Large intestine (tissue), 3 donors: Measurements from ENCODE around the gene GYPA. TPM values are rescaled to one million over a fixed set of nuclear protein-coding genes. Genes with fewer than 3 reads are reported as not detected.
"Not testable (repeated sequence)": the region's sequence is repeated elsewhere in the genome, so short reads cannot be mapped to it uniquely, and the experiment has no call there.

Experiments
- DNase-seq, 2 donors: peaks; one replicate each; pipeline versions ENCODE4 v3.0.0 to v3.0.0-alpha.2; 2013
- H3K27ac ChIP-seq: one replicate; pipeline ENCODE4 v1.5.1; 2013; ENCODE audit warnings: low read length
- H3K27me3 ChIP-seq: 2 replicates; pipeline ENCODE4 v1.6.1; 2013; ENCODE audit warnings: low read length; ENCODE audit not compliant: control insufficient read depth, insufficient read depth
- H3K36me3 ChIP-seq: 2 replicates; pipeline ENCODE4 v1.6.1; 2013; ENCODE audit warnings: low read length; ENCODE audit not compliant: control insufficient read depth, insufficient read depth
- H3K4me1 ChIP-seq: one replicate; pipeline ENCODE4 v1.6.1; 2013; ENCODE audit warnings: low read length; ENCODE audit not compliant: control insufficient read depth, insufficient read depth
- H3K4me3 ChIP-seq: one replicate; pipeline ENCODE4 v1.5.1; 2013; ENCODE audit warnings: low read length
- H3K9me3 ChIP-seq: one replicate; pipeline ENCODE4 v1.6.1; 2013; ENCODE audit warnings: mild to moderate bottlenecking, low read depth, low read length, moderate library complexity; ENCODE audit not compliant: control insufficient read depth
- WGBS: methylation state at CpG from one replicate; pipeline ENCODE4 v1.1.5; 2013; ENCODE audit warnings: low lambda C conversion rate; ENCODE audit not compliant: insufficient coverage; 5-methylcytosine and 5-hydroxymethylcytosine counted together
- polyA plus RNA-seq: library from polyadenylated mRNA; unstranded; fragments of 120-200 nt; gene quantifications from one replicate; pipeline ENCODE4 v1.2.1, GENCODE V29; 2013

Gene GYPA
- polyA plus RNA-seq, 1 donor, result 3.5 TPM

DNA sequence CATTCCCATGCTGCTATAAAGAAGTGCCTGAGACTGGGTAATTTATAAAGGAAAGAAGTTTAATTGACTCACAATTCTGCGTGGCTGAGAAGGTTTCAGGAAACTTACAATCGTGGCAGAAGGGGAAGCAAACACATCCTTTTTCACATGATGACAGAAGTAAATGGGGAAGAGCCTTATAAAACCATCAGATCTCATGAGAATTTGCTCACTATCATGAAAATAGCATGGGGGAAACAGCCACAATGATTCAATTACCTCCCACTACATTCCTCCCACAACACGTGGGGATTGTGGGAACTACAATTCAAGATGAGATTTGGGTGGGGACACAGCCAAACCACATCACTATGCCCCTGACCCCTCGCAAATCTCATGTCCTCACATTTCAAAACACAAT, 46.5 kb downstream of the GYPA start:
- not testable (repeated sequence) for H3K27ac ChIP-seq, DNase-seq, H3K4me3 ChIP-seq, H3K9me3 ChIP-seq, H3K4me1 ChIP-seq, H3K27me3 ChIP-seq, H3K36me3 ChIP-seq
- WGBS, result no CpG with 5 or more reads among the region's 4 CpGs

DNA sequence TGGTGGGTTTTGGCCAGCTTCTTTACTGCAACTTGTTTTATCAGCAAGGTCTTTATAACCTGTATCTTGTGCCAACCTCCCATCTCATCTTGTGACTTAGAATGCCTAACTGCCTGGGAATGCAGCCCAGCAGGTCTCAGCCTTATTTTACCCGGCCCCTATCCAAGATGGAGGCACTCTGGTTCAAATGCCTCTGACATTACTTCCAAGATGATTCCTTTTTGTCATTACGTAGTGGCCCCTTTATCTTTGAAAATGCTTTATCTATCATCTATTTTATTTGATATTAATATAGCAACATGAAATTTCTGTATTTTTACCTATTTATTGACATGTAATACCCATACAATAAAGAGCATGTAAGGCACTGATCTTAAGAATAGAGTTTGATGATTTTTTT, 49.3 kb downstream of the GYPA start:
- H3K36me3 ChIP-seq, H3K27ac ChIP-seq, DNase-seq, H3K9me3 ChIP-seq, H3K4me3 ChIP-seq, H3K4me1 ChIP-seq, H3K27me3 ChIP-seq: not testable (repeated sequence)
- no CpG with 5 or more reads among the region's 2 CpGs for WGBS

DNA sequence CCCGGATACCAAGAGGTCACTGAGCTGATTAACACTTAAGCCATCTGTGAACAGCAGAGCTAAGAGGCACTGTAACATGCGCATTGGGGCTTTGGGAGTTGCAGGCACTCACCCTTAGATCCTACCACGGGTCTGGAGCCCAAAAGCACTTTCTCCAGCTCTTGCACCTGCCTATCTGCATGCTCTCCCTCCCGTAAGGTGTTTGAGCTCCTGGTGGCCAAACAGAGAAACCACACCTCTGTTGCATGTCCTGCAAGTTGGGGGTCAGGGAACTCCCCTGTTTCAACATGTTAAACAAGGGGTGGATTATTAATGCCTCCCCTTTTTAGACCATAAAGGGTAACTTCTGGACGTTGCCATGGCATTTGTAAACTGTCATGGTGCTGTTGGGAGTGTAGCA, 49.8 kb downstream of the GYPA start:
- H3K9me3 ChIP-seq, result no peaks in the 10 kb centered on the region
- no peak overlapping the region for H3K27ac ChIP-seq
- no peaks in the 10 kb centered on the region for H3K4me1 ChIP-seq
- no peak for DNase-seq
- WGBS, result no CpG with 5 or more reads among the region's 5 CpGs
- no peak overlapping the region for H3K4me3 ChIP-seq
- no peaks in the 10 kb centered on the region for H3K27me3 ChIP-seq
- H3K36me3 ChIP-seq, result no peaks in the 10 kb centered on the region

DNA sequence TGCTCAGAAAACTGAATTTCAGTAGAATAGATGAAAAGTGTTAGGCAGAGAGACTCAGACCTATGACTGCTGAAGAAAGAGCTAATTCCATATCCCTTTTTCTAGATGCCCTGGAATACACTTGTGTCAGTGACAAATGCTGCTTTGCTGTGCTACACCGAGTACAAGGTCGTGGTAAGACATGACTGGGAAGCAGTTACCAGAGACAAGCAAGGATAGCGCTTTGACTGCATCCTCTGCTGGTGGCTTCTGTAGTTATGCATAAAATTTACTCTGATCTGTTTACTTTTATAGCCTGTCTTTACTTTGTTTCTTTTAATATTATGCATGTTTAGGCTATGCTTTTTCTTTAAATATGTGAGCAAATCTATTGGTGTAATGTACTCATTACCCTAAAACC, 58.5 kb downstream of the GYPA start:
- DNase-seq, H3K4me3 ChIP-seq, H3K36me3 ChIP-seq, H3K9me3 ChIP-seq, H3K27ac ChIP-seq, H3K27me3 ChIP-seq, H3K4me1 ChIP-seq: not testable (repeated sequence)
- no CpG with 5 or more reads among the region's 3 CpGs for WGBS

- not testable (repeated sequence) for H3K9me3 ChIP-seq, DNase-seq, H3K4me3 ChIP-seq, H3K27me3 ChIP-seq, H3K27ac ChIP-seq, H3K36me3 ChIP-seq, H3K4me1 ChIP-seq
- no CpG with 5 or more reads among the region's 4 CpGs for WGBS
Observed at GRCh38 chr4:144080135-144080534, 60.4 kb downstream of the GYPA start.

DNA sequence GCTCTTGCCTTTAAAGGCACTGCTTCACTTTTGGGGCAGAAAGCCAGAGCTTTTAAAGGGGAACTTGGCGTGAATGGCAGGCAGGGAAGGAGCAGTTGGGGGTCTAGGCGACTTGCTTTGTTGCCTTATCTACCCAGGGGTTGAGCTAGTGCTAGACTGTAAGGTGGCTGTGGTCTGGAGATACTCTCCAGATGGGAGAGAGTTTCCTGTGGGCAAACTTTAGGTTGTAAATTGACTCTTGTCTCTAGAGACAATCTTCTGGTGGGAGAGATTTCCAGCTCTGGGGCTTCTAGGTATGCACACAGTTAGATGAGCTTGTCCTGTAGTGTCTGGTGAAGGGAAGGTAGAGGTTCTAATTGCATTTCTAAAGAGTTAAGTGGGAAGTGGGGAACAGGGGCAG, 61.8 kb downstream of the GYPA start:
- H3K27me3 ChIP-seq, H3K9me3 ChIP-seq, H3K27ac ChIP-seq, H3K4me3 ChIP-seq, H3K36me3 ChIP-seq, H3K4me1 ChIP-seq, DNase-seq: not testable (repeated sequence)
- WGBS, result no CpG with 5 or more reads among the region's 2 CpGs

GRCh38 chr4:144061556-144061955, 79.0 kb downstream of the GYPA start:
- H3K9me3 ChIP-seq, result not testable (repeated sequence)

DNA sequence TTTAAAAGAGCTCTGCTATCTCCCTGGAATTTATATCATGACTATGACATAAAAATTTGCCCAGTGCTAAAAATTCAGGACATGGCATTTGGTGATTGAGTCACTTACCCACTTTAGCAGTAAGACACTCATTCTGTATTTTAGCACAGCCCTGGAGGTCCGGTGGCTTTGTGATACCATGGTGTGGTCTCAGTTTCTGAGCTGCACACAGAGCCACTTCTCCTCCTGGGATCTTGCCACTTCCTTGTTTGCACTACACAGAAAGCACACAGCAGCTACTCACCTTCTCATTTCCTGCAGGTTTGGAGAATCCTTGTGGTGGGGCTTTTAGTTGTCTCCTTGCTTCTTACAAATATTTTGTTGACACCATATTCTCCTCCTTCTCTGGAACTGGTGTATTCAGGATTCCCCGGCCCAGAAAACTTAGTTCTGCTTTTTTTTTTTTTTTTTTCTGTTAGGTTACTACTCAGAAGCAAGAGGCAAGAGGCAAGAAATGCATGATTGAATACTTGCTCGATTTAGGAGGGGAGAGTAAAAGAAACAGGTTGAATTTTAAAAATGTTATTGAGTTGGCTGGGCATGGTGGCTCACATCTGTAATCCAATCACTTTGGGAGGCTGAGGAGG, 80.2 kb downstream of the GYPA start:
- not testable (repeated sequence) for H3K36me3 ChIP-seq, H3K4me3 ChIP-seq, H3K27me3 ChIP-seq, DNase-seq, H3K27ac ChIP-seq, H3K9me3 ChIP-seq, H3K4me1 ChIP-seq
- WGBS, result 83% methylated on average over 1 of the region's 3 CpGs

More at GRCh38 chr4:144061556-144061955, 79.0 kb downstream of the GYPA start:
- H3K27ac ChIP-seq, DNase-seq, H3K36me3 ChIP-seq, H3K4me1 ChIP-seq, H3K27me3 ChIP-seq, H3K4me3 ChIP-seq: not testable (repeated sequence)

Other genes with a start within 250 kb of the GYPA start
- 0.70 TPM for gene GYPE, start 235.2 kb downstream of the GYPA start, polyA plus RNA-seq
- 3.4 TPM for gene GYPB, start 121.3 kb downstream of the GYPA start, polyA plus RNA-seq